ENCODE measurements around the gene TMEM184B.

DNA sequence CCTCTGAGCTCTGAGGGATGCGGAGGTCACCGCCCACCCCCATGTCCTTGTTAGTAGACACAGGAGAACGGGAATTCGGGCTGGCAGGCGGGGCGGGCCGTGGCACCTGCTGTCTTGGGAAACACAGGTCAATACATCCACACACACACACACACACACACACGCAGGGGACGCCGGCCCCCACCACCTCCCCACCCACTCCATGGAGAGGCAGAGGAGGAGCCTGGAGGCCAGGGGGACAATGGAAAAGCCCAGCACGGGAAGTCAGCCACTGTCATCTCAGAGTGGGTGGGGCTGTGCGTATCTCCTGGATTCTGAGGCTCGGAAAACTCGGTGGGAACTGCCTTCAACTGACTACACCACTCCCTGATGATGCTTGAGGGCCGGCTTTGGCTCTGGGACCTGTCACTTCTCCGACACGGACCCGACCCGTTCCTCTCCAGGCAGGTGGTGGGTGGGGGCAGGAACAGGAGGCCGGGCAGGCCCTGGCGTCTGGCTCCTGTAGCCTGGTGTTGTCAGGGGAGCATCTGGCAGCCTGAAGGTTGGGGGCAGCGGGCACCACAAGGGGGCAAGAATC, 18.5 kb upstream of the TMEM184B start:
- TF ChIP-seq CTCF (conservative IDR thresholded peaks at IDR 0.05): no peak
- no peak for TF ChIP-seq ZFX (IDR thresholded peaks at IDR 0.05)
